SU-DHL-6 (cell line): Measurements from ENCODE around the gene SCN8A.

Source experiments
- CTCF ChIP-seq: fragments of 200-600 bp; sonication (generic); IDR thresholded peaks from one replicate; pipeline ENCODE4 v1.5.1; 2017; ENCODE audit warnings: antibody characterized with exemption, mild to moderate bottlenecking, low read length, moderate library complexity; ENCODE audit not compliant: insufficient read depth, poor library complexity, severe bottlenecking
- EZH2phosphoT487 ChIP-seq: fragments of 200-600 bp; sonication (generic), shearing (Covaris generic); conservative IDR thresholded peaks from 2 replicates; pipeline ENCODE4 v1.6.1; 2018; ENCODE audit warnings: mild to moderate bottlenecking, antibody characterized with exemption, low read length, moderate library complexity, mixed read lengths

- TF ChIP-seq CTCF (no peak), EZH2phosphoT487 (no peak)
Observed at GRCh38 chr12:51818566-51819300, 227.7 kb downstream of the SCN8A start.
